Umbilical cord (tissue), 2 donors: ENCODE measurements around the gene RAP1GAP2. TPM values are rescaled to one million over a fixed set of nuclear protein-coding genes. Genes with fewer than 3 reads are reported as not detected.
A peak's percentile ranks its signal among the peaks of the same experiment; 100 is the strongest.
"Not testable (repeated sequence)": the region's sequence is repeated elsewhere in the genome, so short reads cannot be mapped to it uniquely, and the experiment has no call there.

Experiments
- DNase-seq: peaks from one replicate; pipeline ENCODE4 v3.0.0-alpha.2; 2015; ENCODE audit warnings: low spot score
- total RNA-seq: library from RNA; depleted of rRNA; stranded (reverse); fragments of >200 nt; gene quantifications from one replicate; pipeline ENCODE4 v1.2.3, GENCODE V29; 2014; ENCODE audit warnings: low replicate concordance; ENCODE audit not compliant: insufficient read depth

RAP1GAP2 gene
- total RNA-seq, 1 donor from 2014 or later: 16.6 TPM

- DNase-seq: no peak
These were observed 87.4 kb downstream of the RAP1GAP2 start for GRCh38 chr17:2883544-2884213.

- no peak for DNase-seq
These were observed 89.5 kb downstream of the RAP1GAP2 start for GRCh38 chr17:2885733-2886132.

GRCh38 chr17:2888326-2888725 lies 92.1 kb downstream of the RAP1GAP2 start:
- no peak for DNase-seq

GRCh38 chr17:2889256-2889655 lies 93.0 kb downstream of the RAP1GAP2 start:
- no peak for DNase-seq

- not testable (repeated sequence) for DNase-seq
These were observed 94.5 kb downstream of the RAP1GAP2 start for GRCh38 chr17:2890778-2891177.

GRCh38 chr17:2892305-2892971 lies 96.2 kb downstream of the RAP1GAP2 start:
- DNase-seq: peak; percentile 26

GRCh38 chr17:2893422-2893914 lies 97.2 kb downstream of the RAP1GAP2 start:
- no peak for DNase-seq

- DNase-seq: no peak
These were observed 98.5 kb downstream of the RAP1GAP2 start for GRCh38 chr17:2894782-2895181.

- no peak for DNase-seq
These were observed 101.4 kb downstream of the RAP1GAP2 start for GRCh38 chr17:2897605-2898004.

GRCh38 chr17:2898255-2898926 lies 102.2 kb downstream of the RAP1GAP2 start:
- no peak for DNase-seq

GRCh38 chr17:2899906-2900305 lies 103.7 kb downstream of the RAP1GAP2 start:
- no peak for DNase-seq

GRCh38 chr17:2900842-2901241 lies 104.6 kb downstream of the RAP1GAP2 start:
- no peak for DNase-seq

- DNase-seq: no peak
These were observed 105.3 kb downstream of the RAP1GAP2 start for GRCh38 chr17:2901582-2901981.

GRCh38 chr17:2902546-2902945 lies 106.3 kb downstream of the RAP1GAP2 start:
- DNase-seq: no peak

GRCh38 chr17:2903193-2903974 lies 107.1 kb downstream of the RAP1GAP2 start:
- DNase-seq: no peak

- DNase-seq: no peak
These were observed 107.9 kb downstream of the RAP1GAP2 start for GRCh38 chr17:2904135-2904534.

- no peak for DNase-seq
These were observed 109.0 kb downstream of the RAP1GAP2 start for GRCh38 chr17:2905269-2905668.

- DNase-seq: no peak
These were observed 109.7 kb downstream of the RAP1GAP2 start for GRCh38 chr17:2905696-2906501.

- no peak for DNase-seq
These were observed 110.7 kb downstream of the RAP1GAP2 start for GRCh38 chr17:2906901-2907300.

GRCh38 chr17:2909175-2909845 lies 113.1 kb downstream of the RAP1GAP2 start:
- no peak for DNase-seq
